Osteocyte (in vitro differentiated cells): ENCODE results near the gene SNRPA1. TPM values are rescaled to one million over a fixed set of nuclear protein-coding genes. Genes with fewer than 3 reads are reported as not detected.

Experiments
- DNase-seq: peaks from one replicate; pipeline ENCODE4 v3.0.0; 2021; ENCODE audit warnings: mixed read lengths; ENCODE audit not compliant: unreplicated experiment; ENCODE audit errors: extremely low spot score
- H3K27ac Mint-ChIP-seq: one replicate; pipeline ENCODE4 v1.8.0; 2021; ENCODE audit warnings: mild to moderate bottlenecking, mixed read lengths; ENCODE audit not compliant: unreplicated experiment
- H3K27me3 Mint-ChIP-seq: one replicate; pipeline ENCODE4 v1.8.0; 2021; ENCODE audit warnings: mixed read lengths; ENCODE audit not compliant: unreplicated experiment
- H3K36me3 Mint-ChIP-seq: one replicate; pipeline ENCODE4 v1.8.0; 2021; ENCODE audit warnings: mixed read lengths; ENCODE audit not compliant: unreplicated experiment
- H3K4me1 Mint-ChIP-seq: one replicate; pipeline ENCODE4 v1.8.0; 2021; ENCODE audit warnings: mixed read lengths; ENCODE audit not compliant: unreplicated experiment
- H3K4me3 Mint-ChIP-seq: one replicate; pipeline ENCODE4 v1.8.0; 2021; ENCODE audit warnings: mild to moderate bottlenecking, moderate library complexity, mixed read lengths; ENCODE audit not compliant: unreplicated experiment
- H3K9me3 Mint-ChIP-seq: one replicate; pipeline ENCODE4 v1.8.0; 2021; ENCODE audit warnings: mixed read lengths; ENCODE audit not compliant: unreplicated experiment
- CTCF ChIP-seq: fragments of 200-600 bp; sonication (generic); IDR thresholded peaks from 2 replicates; pipeline ENCODE4 v1.5.0; 2021; ENCODE audit warnings: antibody characterized with exemption, mild to moderate bottlenecking, moderate library complexity
- total RNA-seq: library from RNA; stranded (reverse); gene quantifications from 2 replicates; pipeline ENCODE4 v1.2.1, GENCODE V29; 2021

Gene SNRPA1
- total RNA-seq, 1 donor from 2014 or later, result 34.6 TPM

DNA sequence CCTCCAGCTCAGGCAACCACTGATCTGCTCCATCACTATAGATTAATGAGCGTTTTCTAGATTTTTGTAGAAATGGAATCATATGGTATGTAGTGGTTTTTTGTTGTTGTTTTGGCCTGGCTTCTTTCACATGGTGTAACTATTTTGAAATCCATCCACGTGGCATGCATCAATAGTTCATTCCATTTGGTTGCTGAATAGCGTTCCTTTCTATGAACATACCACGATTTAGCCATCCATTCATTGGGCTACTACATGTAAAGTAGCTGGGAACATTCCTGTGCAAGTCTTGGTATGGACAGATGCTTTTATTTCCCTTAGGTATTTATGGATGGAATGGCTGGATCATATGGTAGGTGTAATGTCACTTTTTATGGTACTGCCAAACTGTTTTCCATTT, 32.5 kb downstream of the SNRPA1 start:
- Mint-ChIP-seq H3K4me1 (peaks cover 9% of the 10 kb centered on the region), H3K9me3 (no peaks in the 10 kb centered on the region)

GRCh38 chr15:101258238-101259144, 36.6 kb downstream of the SNRPA1 start:
- Mint-ChIP-seq H3K27ac (no peak overlapping the region), H3K4me1 (peaks cover 9% of the 10 kb centered on the region), H3K4me3 (no peak overlapping the region), H3K9me3 (no peaks in the 10 kb centered on the region), H3K27me3 (peaks cover 13% of the 10 kb centered on the region), H3K36me3 (no peaks in the 10 kb centered on the region)
- TF ChIP-seq CTCF, result peak; percentile 94
- DNase-seq, result no peak

More for the DNA sequence above, 32.5 kb downstream of the SNRPA1 start:
- DNase-seq, result no peak
- TF ChIP-seq CTCF, result no peak
- Mint-ChIP-seq H3K4me3 (no peak overlapping the region), H3K27ac (no peak overlapping the region), H3K36me3 (no peaks in the 10 kb centered on the region), H3K27me3 (peaks cover 13% of the 10 kb centered on the region)

GRCh38 chr15:101256757-101257156, 38.3 kb downstream of the SNRPA1 start:
- H3K27ac Mint-ChIP-seq, result no peak overlapping the region
- peak; percentile 36 for TF ChIP-seq CTCF
- H3K27me3 Mint-ChIP-seq, result peaks cover 13% of the 10 kb centered on the region
- H3K4me3 Mint-ChIP-seq, result no peak overlapping the region
- H3K9me3 Mint-ChIP-seq, result no peaks in the 10 kb centered on the region
- peaks cover 19% of the 10 kb centered on the region for H3K4me1 Mint-ChIP-seq
- no peaks in the 10 kb centered on the region for H3K36me3 Mint-ChIP-seq
- no peak for DNase-seq

DNA sequence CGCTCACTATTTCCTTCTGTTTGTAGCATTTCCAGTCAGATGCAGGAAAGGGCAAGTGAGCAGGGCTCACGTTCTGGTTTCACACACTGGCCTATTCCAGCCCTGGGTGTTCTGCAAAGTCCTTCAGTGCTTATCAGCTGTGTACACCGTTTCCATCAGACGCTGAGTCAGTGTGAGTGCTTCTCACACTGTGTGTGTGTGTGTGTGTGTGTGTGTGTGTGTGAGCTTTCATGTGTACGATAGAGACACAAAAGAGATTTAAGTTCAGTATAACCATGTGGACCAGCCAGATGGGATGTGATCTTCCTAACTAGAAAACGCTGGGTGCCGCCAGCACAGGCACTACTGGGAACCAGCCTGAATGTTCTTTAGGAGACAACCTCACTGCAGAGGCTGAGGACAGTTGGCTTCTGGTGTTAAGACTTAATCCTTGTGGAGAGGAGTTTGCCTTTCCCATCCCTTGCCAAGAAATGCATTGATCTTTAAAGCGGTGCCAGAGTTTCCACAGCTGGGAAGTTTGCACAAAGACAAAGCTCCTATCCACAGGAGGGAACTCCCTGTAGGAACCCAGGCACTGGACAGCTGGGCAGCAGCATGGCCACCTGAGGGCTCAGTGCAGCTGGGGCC, 39.3 kb downstream of the SNRPA1 start:
- H3K36me3 Mint-ChIP-seq, result no peaks in the 10 kb centered on the region
- no peak for TF ChIP-seq CTCF
- H3K27ac Mint-ChIP-seq, result no peak overlapping the region
- H3K9me3 Mint-ChIP-seq, result no peaks in the 10 kb centered on the region
- peaks cover 13% of the 10 kb centered on the region for H3K27me3 Mint-ChIP-seq
- H3K4me1 Mint-ChIP-seq, result peaks cover 19% of the 10 kb centered on the region
- no peak for DNase-seq
- no peak overlapping the region for H3K4me3 Mint-ChIP-seq

DNA sequence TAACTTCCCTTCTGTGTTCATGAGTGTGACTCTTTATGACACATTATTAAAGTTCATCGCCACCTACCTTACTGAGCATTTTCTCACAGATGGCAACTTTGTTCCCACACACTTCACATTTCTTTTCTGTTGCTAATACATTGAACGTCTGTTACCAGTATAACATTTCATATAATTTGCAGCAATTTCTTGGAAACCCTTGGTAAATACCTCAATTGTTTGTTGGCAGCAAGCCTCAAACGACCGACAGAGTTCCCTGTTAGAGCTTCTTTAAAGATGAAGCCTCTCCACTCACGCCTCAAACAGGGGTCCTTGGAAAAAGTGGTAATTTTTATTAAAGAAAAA, 40.0 kb downstream of the SNRPA1 start:
- peaks cover 11% of the 10 kb centered on the region for H3K27me3 Mint-ChIP-seq
- peaks cover 26% of the 10 kb centered on the region for H3K4me1 Mint-ChIP-seq
- H3K36me3 Mint-ChIP-seq, result no peaks in the 10 kb centered on the region
- no peak overlapping the region for H3K4me3 Mint-ChIP-seq
- H3K27ac Mint-ChIP-seq, result no peak overlapping the region
- TF ChIP-seq CTCF, result no peak
- no peaks in the 10 kb centered on the region for H3K9me3 Mint-ChIP-seq
- no peak for DNase-seq
